SK-N-MC (cell line): Measurements from ENCODE around the gene ESPNL.

Experiments used
- DNase-seq: peaks from one replicate; pipeline ENCODE4 v3.0.0-alpha.2; 2011; ENCODE audit warnings: low read depth, low spot score
- H3K27ac ChIP-seq: fragments of 200-600 bp; sonication (generic); 2 replicates; pipeline ENCODE4 v1.5.1; 2016; ENCODE audit warnings: mixed run types
- H3K36me3 ChIP-seq: fragments of 200-600 bp; sonication (generic); 2 replicates; pipeline ENCODE4 v1.6.1; 2017; ENCODE audit warnings: antibody characterized with exemption, low read length, mixed read lengths; ENCODE audit not compliant: insufficient read depth
- H3K4me3 ChIP-seq: fragments of 200-600 bp; sonication (generic); 2 replicates; pipeline ENCODE4 v1.5.1; 2016
- H3K9ac ChIP-seq: fragments of 200-600 bp; sonication (generic); 2 replicates; pipeline ENCODE4 v1.8.0; 2017; ENCODE audit warnings: mixed run types, mixed read lengths; ENCODE audit not compliant: insufficient read length
- H3K9me3 ChIP-seq: fragments of 200-600 bp; sonication (generic); 2 replicates; pipeline ENCODE4 v1.6.1; 2017; ENCODE audit warnings: low read depth, mild to moderate bottlenecking, antibody characterized with exemption, low read length, moderate library complexity, mixed read lengths
- EZH2 ChIP-seq: fragments of 200-600 bp; sonication (generic); IDR thresholded peaks from one replicate; pipeline ENCODE4 v1.6.1; 2017; ENCODE audit warnings: antibody characterized with exemption
- FOXP2 ChIP-seq: optimal IDR thresholded peaks from 2 replicates; pipeline ENCODE3; 2011; ENCODE audit warnings: mild to moderate bottlenecking, moderate library complexity; ENCODE audit not compliant: insufficient read depth; ENCODE audit errors: extremely low read length, control extremely low read depth
- POLR2AphosphoS5 ChIP-seq: IDR thresholded peaks from 2 replicates; pipeline ENCODE4 v1.6.1; 2012; ENCODE audit warnings: mild to moderate bottlenecking, low read depth, low read length, borderline replicate concordance

Gene ESPNL

GRCh38 chr2:238138331-238139195 lies 38.4 kb downstream of the ESPNL start, which contains the start of gene KLHL30:
Gene KLHL30 (plus strand): TSS chr2:238138668. CDS start chr2:238140755, 2,087 bp downstream.
- no peak for DNase-seq
- Histone ChIP-seq H3K4me3 (no peak within 1 kb of the TSS), H3K9ac (no peak within 1 kb of the TSS), H3K36me3 (no peaks in the 10 kb centered on the region), H3K27ac (no peak within 1 kb of the TSS), H3K9me3 (no peaks in the 10 kb centered on the region)
- TF ChIP-seq EZH2 = no peak

DNA sequence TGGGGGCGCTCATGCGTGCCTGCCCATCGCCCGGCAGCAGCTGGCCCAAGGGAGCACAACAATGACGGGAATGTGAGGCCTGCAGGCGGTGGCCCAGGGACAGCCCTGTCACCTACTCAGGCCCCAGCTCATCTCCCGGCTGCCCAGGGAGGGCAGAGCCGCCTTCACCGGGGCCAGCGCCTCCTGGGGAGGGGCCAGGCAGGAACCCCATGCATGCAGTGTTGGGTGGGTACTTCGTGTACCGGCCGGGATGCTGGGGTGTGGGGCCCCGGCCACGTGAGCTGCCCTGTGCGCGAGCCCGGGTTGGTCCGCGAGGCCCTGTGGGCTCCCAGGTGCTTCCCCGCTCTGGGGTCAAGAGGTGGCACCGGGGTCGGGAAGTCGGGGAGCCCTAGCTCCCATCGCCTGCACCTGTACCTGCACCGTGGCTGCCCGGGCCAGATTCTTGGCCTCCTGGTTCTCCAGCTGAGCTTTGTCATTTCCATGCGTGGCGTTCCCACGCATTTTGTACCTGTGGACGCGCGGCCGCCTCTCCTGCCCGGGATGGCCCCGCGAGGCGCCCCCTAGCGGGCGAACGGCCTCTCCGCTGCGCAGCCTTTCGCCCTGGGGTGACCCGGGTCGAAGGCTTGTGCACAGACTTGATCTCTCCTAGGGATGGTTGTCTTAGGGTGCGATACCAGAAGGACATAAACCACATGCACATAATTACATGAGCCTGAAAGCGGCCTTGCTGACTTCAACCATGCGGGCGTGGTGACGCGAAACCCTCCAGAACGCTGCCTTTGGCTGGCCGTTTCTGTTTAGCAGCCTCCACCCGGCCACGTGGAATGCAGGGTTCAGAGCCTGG lies 39.3 kb downstream of the ESPNL start:
- H3K9ac ChIP-seq = no peak overlapping the region
- no peak for DNase-seq

GRCh38 chr2:238140040-238140439 lies 39.9 kb downstream of the ESPNL start:
- H3K9ac ChIP-seq = no peak overlapping the region
- H3K4me3 ChIP-seq = no peak overlapping the region
- H3K27ac ChIP-seq = no peak overlapping the region
- no peak for TF ChIP-seq FOXP2
- H3K9me3 ChIP-seq = no peaks in the 10 kb centered on the region
- no peak for DNase-seq
- no peaks in the 10 kb centered on the region for H3K36me3 ChIP-seq

More for the DNA sequence above, 39.3 kb downstream of the ESPNL start:
- no peaks in the 10 kb centered on the region for H3K36me3 ChIP-seq
- TF ChIP-seq FOXP2 (no peak), EZH2 (no peak), POLR2AphosphoS5 (no peak)
- H3K9me3 ChIP-seq = no peaks in the 10 kb centered on the region
- no peak overlapping the region for H3K27ac ChIP-seq
- no peak overlapping the region for H3K4me3 ChIP-seq

- TF ChIP-seq POLR2AphosphoS5 (no peak), EZH2 (no peak), FOXP2 (no peak)
- Histone ChIP-seq H3K9me3 (no peaks in the 10 kb centered on the region), H3K27ac (no peak overlapping the region), H3K4me3 (no peak overlapping the region), H3K36me3 (no peaks in the 10 kb centered on the region), H3K9ac (no peak overlapping the region)
- no peak for DNase-seq
Measured at GRCh38 chr2:238140721-238141540, 40.8 kb downstream of the ESPNL start.

DNA sequence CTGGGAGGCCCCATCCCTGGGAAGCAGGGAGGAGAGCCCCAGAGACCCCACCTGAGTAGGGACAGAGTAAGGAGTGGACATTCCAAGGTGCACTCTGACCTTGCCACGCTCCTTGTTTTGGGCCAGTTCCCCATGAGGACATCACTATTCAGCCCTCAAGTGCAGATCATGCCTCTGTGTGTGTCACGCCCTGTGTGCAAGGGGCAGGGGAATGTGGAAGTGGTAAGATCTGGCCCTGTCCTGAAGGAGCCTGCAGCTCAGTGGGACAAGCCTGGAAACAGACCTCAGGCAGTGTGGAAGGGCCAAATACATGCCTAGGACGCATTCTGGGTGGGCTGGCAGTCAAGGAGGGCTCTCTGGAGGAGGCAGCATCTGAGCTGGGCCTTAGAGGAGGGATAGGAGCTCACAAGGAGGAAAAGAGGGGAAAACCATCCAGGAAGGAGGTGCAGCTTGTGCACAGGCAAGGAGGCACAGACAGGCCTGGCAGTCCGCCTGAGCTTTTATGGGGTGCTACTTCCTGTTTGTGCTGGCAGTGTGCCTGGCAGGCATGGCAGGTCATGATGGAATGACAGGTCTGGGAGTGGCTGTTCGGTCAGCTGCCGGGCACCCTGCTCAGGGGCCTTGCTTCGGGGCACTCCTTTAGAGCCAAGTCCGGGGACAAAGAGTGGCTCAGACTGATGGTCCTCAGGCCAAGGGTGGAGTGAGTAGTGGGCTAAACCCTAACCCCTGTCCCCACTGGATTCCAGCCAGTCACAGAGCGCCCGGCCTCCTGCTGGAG lies 41.6 kb downstream of the ESPNL start:
- no peak overlapping the region for H3K4me3 ChIP-seq
- DNase-seq = no peak
- TF ChIP-seq POLR2AphosphoS5 (peak; percentile 30; the same call in 1 of the 2 replicates), EZH2 (no peak)
- peak overlapping the region; percentile 74 for H3K27ac ChIP-seq
- no peak overlapping the region for H3K9ac ChIP-seq
- no peaks in the 10 kb centered on the region for H3K36me3 ChIP-seq
- no peaks in the 10 kb centered on the region for H3K9me3 ChIP-seq

DNA sequence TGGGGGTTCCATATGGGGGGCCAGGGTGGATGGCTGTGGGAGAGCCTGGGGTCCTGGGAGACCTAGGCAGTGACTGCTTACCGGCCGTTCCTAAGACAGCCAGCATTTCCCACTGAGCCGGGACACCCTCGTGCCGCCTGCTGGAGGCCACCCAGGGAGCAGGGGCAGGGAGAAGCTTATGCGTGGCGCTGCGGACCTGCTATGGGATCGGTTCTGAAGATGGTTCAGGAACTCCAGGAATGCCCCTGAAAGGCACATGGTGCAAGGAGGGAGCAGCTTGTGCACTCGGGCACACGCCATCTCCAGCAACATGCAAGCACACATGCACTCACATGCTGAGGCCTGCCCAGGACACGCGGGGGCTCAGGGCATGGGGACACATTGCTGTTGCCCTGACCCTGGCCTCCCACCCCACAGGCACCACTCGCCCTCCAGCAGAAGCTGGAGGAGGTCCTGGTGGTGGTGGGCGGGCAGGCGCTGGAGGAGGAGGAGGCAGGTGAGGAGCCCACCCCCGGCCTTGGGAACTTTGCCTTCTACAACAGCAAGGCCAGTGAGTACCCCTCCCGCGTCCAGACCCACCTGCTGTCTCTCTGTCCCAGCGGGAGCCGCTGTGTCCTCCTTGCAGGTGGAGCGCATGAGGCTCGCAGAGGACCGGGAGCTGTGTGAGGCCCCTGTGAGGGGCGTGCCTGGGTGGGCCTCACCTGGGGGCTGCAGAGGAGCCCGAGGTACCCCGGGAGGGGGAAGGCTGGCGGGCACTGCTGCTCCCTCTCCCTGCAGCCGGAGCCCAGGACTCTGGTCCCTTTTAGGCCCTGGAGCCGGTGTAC lies 42.5 kb downstream of the ESPNL start:
- H3K4me3 ChIP-seq = no peak overlapping the region
- H3K9ac ChIP-seq = no peak overlapping the region
- peak overlapping the region; percentile 74 for H3K27ac ChIP-seq
- DNase-seq = no peak
- no peaks in the 10 kb centered on the region for H3K36me3 ChIP-seq
- TF ChIP-seq POLR2AphosphoS5 (no peak), FOXP2 (no peak), EZH2 (no peak)
- no peaks in the 10 kb centered on the region for H3K9me3 ChIP-seq

- no peaks in the 10 kb centered on the region for H3K36me3 ChIP-seq
- peak overlapping the region; percentile 64 for H3K27ac ChIP-seq
- no peak for DNase-seq
- H3K9me3 ChIP-seq = no peaks in the 10 kb centered on the region
- H3K4me3 ChIP-seq = no peak overlapping the region
- H3K9ac ChIP-seq = no peak overlapping the region
- no peak for TF ChIP-seq POLR2AphosphoS5
- no peak for TF ChIP-seq EZH2
- TF ChIP-seq FOXP2 = no peak
Measured at GRCh38 chr2:238143239-238143951, 43.3 kb downstream of the ESPNL start.
